NCI-H2081 treated with DMSO at 0.1 percent for 48 hours (cell line): Measurements from ENCODE around the gene SIAH1.
"Not testable (repeated sequence)": the region's sequence is repeated elsewhere in the genome, so short reads cannot be mapped to it uniquely, and the experiment has no call there.

ENCODE experiments used
- DNase-seq: peaks from one replicate; lab custom pipeline; 2025; lab: John Stamatoyannopoulos, UW

SIAH1 gene

DNA sequence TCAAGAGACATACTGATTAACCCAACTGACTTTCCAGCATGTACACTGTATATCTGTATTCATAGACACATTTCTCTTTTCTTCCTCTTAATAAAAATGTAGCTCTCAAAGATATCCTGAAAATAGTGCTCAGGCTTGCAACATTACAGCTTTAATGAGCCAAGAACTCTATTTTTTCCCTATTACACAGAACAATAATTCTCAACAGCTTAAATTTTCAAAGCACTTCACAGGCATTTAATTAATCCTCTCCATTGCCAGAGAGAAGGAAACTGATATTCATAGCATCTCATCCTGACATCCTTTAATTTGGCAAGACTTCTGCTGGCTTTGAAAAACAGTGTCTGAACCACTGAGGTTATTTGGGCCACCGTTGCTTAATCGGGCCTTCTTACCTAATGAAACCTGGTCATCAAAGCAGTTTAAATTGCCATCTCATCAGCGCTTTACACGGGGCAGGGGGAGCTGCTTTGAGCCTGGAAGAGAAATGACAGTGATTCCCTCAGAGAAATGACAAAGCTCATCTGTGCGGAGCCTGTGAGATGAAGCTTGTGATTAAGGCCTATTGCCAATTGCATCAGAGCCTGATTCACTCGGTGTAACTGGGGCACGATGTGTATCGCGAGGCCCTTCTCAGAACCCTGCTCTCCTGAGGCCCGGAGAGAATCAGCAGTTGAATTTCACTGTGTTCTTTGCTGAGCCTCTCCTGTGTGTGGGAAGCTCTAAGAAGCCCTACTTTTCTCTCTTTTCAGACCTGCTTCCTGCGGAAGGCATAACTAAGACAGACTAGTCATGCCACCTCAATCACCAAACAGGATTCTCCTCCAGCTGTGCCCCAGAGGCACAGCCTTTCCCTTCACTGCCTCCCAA, 8.5 kb upstream of the SIAH1 start:
- DNase-seq: no peak

DNA sequence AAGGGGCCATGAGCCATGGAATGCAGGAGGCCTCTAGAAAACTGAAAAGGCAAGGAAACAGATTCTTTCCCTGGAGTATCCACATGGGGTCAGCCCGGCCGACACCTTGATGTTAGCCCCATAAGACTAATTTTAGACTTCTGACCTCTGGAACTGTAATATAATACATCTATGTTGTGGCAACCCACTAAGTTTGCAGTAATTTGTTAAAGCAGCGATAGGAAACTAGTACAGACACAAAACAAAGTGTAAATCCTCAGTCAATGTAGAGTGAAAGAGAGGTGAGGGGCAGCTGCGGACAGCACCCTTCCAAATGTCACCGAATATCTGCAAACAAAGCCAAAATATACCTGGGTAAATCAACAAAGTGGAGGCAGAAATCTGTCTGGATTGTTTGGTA, 7.2 kb upstream of the SIAH1 start:
- no peak for DNase-seq

DNA sequence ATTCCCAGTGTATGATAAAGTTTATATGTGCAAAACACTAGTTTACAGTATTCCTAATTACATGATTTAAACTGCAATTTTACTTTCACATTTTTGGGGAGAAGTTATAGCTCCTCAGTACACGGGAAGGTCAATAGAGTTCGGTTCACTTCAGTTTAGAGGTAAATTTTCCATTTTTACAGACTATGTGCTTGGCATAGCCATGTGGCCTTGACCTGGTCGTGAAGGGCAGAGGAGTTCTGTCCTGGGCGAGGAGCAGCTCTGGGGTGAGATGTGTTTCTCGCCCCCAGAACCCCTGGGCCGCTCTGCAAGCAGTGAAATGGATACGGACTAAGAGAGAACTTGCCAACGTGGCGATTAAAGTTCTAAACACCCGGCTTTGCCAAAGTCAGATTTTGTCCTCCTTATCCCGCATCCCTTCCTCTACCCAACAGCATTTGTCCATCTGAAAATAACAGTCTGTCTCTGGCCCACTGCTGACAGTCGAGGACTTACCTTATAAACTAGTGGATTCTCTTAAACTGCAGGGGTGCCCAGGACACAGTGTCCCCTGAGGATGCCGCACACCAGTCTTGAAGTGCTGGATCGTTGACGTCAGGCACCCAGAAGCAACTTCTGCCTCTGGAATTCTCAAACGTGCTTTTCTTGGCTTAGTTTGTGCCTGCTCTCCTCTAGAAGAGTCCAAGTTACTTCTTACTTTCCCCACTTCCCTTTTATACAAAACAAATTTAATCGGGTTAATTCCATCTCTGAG, 1.5 kb upstream of the SIAH1 start:
- no peak for DNase-seq

DNA sequence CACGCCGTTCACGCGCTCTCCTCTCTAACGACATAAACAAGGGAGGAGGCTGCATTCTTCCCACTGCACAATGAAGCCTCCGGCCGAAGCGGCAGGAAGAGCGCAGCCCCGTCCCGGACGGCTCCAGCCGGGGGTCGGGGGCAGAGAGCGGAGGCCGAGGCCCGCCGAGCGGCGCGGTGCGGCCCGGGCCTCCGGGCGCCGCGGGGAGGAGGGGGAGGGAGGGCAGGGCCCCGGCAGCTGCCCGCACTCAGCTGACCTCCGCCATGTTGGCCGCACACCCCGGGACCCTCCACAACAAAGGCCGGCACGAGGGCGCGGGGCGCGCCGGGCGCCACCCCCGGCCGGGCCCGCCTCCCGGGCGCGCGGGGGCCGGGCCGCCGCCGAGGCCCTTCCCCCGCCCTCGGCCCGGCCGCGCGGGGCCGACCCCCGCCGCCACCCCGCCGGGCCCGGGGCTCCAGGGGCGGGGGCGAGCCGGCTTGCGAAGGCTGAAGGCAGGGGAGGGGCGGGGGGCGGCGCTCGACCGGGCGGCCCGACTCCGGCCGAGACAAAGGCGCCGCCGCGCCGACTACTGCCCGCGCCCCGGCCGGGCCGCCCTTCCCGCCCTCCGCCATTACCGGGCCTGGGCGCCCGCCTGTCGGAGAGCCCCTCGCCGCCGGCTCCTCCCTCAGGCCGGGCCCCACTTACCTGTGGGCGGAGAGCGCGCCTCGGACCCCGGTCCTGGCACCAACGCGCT, 527 bp downstream of the SIAH1 start:
- no peak for DNase-seq

DNA sequence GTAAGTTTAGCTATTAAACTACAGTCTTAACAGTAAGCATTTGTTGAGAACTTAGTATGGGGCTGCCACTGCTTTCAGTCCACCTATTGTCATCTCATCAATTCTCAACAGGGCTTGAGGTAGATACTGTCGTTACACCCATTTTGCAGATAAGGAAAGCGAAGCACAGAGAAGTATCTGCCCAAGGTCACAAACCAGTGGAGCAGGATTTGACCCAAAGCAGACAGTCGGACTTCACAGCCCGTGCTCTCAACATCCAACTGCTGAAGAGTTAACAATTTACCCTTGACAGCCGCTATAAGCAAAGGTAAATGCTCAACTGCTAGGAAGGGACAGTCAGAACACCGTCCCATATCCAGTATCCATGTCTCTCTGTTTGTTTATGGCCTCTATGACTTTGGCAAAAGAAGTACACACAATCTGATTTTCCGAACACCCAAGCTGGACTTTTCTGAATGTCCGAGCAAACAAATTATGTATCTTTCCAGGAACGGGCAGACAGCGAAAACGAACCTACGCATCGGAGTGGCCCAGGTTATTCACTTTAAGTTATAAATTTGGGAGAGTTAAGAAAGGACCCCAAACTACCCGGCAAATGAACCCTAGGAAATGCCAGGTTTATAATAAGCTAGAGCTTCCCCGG, 1.2 kb downstream of the SIAH1 start:
- DNase-seq: no peak

DNA sequence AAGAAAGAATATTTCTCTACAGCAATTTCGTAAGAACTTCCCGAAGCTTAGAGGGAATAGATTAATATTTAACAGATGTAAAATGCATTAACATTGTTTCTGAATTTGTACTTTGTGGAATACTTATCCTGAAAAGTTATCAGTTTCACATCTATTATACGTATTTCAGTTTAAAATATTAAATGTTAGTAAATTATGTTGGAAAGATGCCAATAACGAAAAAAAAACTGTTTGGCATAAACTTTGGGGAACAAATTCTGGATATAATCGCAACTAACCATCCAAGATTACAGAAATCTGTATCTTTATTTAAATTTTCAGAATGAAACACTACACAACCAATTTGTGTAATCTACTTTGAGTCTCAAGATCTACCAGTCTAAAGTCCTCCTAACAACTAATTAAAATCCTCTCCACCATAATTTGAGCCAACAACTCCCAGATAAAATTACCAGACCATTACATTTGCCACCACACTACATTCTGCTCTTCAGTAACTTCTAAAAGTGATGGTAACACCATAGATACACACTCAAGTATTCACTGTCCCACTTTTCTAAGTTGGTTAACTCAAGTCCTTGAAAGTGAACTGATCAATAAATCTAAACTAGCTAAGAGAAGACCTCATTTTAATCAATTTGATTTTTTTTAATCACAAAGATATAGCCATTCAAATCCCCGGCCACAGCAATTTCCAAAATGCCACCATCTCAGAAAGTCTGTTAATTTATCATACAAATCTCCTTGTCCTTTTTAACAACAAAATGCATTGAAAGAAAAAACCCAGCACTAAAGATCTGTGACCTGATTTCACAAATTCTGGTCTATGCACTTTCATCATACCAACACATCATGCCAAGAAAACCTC, 2.0 kb downstream of the SIAH1 start:
- no peak for DNase-seq

DNA sequence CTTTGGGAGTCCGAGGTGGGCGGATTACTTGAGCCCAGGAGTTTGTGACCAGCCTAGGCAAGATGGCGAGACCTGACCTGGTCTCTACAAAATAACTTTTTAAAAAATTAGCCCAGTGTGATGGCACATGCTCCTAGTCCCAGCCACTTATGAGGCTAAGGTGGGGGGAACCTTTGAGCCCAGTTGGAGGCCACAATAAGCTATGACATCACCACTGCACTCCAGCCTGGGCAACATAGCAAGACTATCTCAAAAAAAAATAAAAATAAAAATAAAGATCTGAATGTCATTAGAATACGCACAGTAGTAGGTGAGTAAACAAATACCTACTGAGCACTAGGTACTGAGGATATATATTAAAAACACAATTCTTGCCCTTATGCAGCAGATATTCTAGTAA, 3.1 kb downstream of the SIAH1 start:
- no peak for DNase-seq

DNA sequence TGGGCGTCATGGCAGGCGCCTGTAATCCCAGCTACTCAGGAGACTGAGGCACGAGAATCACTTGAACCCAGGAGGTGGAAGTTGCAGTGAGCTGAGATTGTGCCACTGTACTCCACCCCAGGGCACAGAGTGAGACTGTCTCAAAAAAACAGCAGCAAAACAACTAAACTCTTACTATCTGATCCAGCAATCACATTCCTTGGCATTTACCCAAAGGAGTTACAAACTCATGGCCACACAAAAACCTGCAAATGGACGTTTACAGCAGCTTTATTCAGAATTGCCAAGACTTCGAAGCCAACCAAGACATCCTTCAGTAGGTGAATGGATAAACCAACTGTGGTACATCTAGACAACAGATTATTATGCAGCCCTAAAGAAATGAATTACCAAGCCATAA, 4.0 kb downstream of the SIAH1 start:
- DNase-seq: no peak

DNA sequence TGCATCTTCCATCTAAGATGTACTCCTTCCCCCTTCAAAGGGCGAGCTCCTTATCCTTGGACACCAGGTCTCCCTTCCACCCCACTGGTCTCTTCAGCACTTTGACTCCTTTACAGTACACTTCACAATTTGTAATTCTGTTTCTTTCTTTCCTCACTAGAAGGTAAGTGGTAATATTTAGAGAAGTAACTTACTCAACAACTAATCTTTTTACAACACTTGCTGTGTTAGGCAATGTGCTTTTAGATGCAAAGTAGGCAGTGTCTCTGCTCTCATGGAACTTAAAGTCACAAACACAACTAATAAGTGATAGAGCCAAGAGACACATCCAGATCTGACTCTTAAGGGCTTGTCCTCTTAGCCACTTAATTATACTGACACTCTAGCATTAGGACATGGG, 6.4 kb downstream of the SIAH1 start:
- DNase-seq: no peak

DNA sequence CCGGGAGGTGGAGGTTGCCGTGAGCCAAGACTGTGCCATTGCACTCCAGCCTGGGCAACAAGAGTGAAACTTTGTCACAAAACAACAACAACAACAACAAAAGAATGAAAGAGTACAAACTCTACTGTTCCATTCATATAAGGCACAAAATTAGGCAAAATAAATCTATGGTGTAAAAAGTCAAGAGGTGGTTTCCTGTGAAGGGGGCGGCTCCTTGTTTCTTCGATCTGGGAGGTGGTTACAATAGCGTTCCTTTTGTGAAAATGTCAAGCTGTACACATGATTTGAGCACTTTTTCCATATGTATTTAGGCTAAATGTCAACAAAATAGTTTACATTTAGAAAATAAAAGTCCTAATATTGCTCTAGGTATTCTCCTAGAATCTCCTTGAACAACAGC, 6.9 kb downstream of the SIAH1 start:
- DNase-seq: no peak

DNA sequence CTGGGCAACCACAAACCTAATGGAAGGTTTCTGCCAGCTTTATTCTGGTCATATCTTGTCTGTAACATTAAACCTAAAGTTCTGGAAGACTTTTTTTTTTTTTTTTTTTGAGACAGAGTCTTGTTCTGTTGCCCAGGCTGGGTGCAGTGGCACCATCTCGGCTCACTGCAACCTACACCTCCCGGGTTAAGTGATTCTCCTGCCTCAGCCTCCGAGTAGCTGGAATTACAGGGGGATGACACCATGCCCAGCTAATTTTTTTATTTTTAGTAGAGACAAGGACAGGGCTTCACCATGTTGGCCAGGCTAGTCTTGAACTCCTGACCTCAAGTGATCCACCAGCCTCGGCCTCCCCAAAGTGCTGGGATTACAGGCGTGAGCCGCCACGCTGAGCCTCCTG, 7.9 kb downstream of the SIAH1 start:
- DNase-seq: not testable (repeated sequence)

DNA sequence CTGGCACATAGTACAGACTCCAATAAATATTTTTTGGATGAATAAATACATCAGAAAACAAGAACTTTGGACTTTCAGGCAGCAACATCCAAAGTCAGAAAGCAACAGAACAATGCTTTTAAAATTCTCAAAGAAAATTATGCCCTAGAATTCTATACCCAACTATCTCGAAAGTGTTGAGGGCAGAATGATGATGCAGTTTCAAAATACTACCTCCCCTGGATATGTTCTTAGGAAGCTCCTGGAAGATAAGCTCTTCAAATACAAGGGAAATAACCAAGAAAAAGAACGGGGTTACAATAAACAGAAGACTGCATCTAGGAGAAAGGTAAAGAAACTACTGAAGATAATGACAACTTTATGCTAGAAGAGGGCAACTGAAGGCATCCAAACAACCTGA, 11.0 kb downstream of the SIAH1 start:
- DNase-seq: no peak

DNA sequence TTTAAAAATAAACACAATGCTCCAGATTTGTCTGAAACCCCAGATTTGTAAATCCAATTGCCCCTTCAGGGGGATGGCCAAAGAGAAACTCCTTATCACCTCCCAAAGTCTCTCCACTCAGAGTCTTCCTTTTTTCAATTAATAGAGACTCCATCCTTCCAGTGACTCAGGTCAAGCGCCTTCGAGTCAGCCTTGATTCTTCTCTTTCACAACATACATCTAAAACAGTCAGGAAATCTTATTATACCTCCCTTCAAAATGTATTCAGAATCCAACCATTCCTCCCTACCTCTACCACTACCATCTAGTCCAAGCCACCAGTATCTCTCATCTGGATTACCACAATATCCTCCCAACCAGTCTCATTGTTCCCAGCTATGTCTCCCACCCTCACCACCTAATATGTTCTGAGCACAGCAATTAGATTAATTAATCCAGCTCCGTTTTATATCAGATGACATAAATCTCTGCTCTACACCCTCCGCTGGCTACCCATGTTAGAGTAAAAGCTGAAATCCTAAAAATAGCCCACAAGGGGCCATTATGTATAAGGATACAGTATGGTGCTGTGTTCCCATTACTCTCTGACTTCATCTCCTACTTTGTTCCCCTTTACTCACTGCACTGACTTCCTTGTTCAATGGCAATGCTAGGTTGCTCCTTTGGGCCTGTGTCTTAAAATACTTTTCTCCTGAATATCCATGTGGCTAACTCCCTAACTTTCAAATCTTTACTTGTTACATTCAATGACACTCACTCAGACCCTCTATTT, 11.8 kb downstream of the SIAH1 start:
- no peak for DNase-seq

DNA sequence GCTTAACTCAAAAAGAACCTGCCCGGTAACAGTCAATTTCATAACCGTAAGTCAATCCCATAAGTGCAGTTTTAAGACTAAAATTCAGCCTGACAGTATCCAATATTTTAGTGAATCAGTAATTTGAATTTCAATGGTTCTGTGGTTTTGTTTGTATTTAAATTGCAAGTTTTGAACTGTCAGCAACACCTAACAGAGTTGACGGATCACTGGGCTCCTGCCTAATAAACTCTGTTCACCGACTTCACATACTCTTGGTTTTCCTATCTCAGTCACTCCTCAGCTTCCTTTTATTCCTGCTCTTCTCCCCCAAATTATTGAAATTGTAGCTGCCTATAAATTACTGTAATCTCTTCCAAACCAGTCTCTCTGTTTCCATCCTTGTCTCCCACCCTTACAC, 12.5 kb downstream of the SIAH1 start:
- DNase-seq: no peak

DNA sequence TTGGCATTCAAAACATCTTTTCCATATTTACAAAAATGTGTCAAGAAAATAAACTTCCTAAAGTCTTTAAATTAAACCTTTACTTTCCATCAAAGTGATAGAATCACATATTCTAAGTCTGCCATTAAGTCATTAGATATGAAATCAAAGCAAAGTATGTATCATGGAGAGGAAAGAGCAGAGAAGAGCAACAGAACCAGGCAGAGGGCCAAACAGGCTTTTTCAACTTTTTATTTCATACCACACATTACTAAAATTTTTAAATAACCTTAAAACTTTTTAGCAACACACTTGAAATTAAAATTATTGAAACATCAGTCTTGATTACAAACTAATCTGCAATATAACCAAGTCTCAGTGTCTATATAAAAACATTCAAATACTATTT, 13.8 kb downstream of the SIAH1 start:
- no peak for DNase-seq

DNA sequence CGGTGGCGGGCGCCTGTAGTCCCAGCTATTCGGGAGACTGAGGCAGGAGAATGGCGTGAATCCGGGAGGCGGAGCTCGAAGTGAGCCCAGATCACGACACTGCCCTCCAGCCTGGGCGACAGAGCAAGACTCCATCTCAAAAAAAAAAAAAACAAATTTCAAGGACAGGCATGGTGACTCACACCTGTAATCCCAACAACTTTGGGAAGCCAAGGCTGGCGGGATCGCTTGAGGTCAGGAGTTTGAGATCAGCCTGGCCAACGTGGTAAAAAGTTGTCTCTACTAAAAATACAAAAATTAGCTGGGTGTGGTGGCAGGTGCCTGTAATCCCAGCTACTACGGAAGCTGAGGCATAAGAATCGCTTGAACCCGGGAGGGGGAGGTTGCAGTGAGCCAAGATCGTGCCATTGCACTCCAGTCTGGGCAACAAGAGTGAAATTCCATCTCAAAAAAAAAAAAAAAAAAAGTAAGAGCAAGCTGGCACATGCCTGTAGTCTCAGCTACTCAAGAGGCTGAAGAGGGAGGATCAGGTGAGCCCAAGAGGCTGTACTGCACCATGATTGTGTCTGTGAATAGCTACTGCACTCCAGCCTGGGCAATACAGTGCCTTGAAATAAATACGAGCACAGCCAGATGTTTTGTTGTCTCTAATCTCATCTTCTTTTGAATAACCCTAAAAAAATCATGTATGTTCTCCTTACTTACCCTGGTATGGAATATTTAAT, 14.4 kb downstream of the SIAH1 start:
- DNase-seq: not testable (repeated sequence)

DNA sequence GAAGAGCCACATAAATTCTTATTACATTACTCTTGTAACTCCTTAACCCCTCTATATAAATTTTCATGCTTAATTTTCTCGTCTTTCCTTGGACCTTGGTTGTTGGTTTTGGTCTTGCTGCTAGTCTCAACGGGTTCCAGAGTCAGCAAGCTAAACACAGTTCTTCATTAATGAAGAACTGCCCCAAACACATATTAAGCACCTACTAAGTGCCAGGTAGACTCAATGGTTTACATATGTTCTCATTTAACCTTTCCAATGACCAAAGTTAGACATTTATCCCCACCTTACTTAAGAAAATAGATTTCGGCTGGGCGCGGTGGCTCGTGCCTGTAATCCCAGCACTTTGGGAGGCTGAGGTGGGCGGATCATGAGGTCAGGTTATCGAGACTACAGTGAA, 15.0 kb downstream of the SIAH1 start:
- DNase-seq: no peak

DNA sequence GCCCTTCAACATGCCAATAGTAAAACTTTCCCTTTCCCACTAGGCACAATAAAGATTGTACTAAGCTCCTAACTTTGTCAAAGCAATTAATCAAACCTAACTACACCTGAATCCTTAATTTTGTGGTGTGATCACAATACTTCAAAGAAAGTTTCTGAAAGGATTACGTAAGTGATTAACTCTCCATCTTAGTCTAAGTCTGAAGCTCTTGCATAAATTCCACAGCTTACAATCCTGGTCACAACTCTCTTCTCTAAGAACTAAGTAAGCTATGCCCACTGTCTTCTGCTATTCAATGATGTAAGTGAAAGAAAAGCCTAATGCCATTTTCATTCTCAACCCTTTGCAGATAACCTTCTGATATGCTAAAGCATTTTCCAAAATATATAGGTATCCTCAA, 15.4 kb downstream of the SIAH1 start:
- no peak for DNase-seq

DNA sequence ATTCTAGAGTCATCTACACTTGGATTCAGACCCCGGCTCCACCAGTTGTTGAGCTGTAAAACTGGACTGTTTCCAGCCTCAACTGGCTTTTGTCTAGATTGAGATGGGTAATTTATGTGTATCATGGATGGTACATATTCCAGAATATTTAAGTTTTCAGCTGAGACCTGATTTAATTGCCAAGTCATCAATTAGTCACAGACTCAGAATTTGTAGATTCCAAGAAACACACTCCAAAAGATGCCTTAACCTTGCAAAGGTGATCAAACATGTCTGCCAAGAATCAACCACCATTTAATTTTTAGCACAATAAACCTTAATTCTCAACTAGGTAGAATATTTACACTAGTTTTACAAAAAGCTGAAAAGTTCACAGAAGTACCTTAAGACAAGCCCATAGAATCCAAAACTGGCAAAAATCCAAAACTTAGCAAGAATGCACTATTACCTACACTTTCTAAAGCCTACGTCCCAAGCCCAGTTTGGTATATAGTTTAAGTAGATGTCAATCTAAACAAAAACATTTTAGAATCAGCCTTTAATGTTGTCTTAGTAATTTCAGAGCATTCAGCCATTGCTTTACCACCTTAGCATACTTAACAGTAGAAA, 17.7 kb downstream of the SIAH1 start:
- DNase-seq: no peak
